Mesodermal cell (in vitro differentiated cells): ENCODE results near the gene ANKRD52.
A peak's percentile ranks its signal among the peaks of the same experiment; 100 is the strongest.
"Not testable (repeated sequence)": the region's sequence is repeated elsewhere in the genome, so short reads cannot be mapped to it uniquely, and the experiment has no call there.

Experiments
- H3K27ac ChIP-seq: 2 replicates; pipeline ENCODE4 v1.7.0; 2013; ENCODE audit warnings: mild to moderate bottlenecking, low read depth, low read length, moderate library complexity; ENCODE audit not compliant: severe bottlenecking
- H3K36me3 ChIP-seq: 2 replicates; pipeline ENCODE4 v1.7.1; 2013; ENCODE audit warnings: mild to moderate bottlenecking, low read length, moderate library complexity; ENCODE audit not compliant: control insufficient read depth, insufficient read depth
- H3K4me1 ChIP-seq: one replicate; pipeline ENCODE4 v1.7.1; 2013; ENCODE audit warnings: mild to moderate bottlenecking, low read length; ENCODE audit not compliant: insufficient read depth, control insufficient read depth, poor library complexity, severe bottlenecking
- H3K4me3 ChIP-seq: 2 replicates; pipeline ENCODE4 v1.7.0; 2013; ENCODE audit warnings: low read length, control low read depth, mild to moderate bottlenecking; ENCODE audit not compliant: insufficient read depth, poor library complexity, severe bottlenecking; ENCODE audit errors: extremely low read depth
- H3K9me3 ChIP-seq: 2 replicates; pipeline ENCODE4 v1.7.1; 2013; ENCODE audit warnings: mild to moderate bottlenecking, low read length, moderate library complexity; ENCODE audit not compliant: control insufficient read depth
- WGBS, 2 experiments: methylation state at CpG; one replicate each; pipeline ENCODE4 v1.1.5; 2013; ENCODE audit warnings: missing lambda C conversion rate in 2 of 2; ENCODE audit not compliant: insufficient coverage in 2 of 2; 5-methylcytosine and 5-hydroxymethylcytosine counted together

Gene ANKRD52

DNA sequence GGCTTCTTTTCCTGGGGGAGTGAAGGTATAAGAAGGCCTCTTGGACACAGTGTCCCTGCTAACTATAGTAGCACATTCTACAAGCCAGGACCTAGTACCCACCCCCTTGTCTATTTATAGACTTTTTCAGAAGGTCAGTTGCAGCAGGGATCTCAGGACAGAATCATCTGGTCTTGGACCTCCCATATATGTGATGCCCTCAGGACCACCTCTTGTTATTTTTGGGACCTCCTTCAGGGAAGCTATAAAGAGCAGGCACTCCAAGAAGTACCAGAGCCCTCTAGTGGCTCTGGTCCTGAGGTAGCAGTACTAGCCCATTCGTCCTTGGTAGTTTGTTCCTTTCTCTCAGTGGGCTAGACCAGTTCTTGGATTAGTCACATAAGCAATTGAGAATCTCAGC, 12.8 kb upstream of the ANKRD52 start:
- peaks cover 65% of the 10 kb centered on the region for H3K36me3 ChIP-seq
- no peaks in the 10 kb centered on the region for H3K9me3 ChIP-seq
- H3K4me1 ChIP-seq, result peaks cover 4% of the 10 kb centered on the region
- 40 to 60% methylated on average over 1 of the region's 1 CpG for WGBS, 2 experiments
- no peak overlapping the region for H3K4me3 ChIP-seq
- H3K27ac ChIP-seq, result no peak overlapping the region

DNA sequence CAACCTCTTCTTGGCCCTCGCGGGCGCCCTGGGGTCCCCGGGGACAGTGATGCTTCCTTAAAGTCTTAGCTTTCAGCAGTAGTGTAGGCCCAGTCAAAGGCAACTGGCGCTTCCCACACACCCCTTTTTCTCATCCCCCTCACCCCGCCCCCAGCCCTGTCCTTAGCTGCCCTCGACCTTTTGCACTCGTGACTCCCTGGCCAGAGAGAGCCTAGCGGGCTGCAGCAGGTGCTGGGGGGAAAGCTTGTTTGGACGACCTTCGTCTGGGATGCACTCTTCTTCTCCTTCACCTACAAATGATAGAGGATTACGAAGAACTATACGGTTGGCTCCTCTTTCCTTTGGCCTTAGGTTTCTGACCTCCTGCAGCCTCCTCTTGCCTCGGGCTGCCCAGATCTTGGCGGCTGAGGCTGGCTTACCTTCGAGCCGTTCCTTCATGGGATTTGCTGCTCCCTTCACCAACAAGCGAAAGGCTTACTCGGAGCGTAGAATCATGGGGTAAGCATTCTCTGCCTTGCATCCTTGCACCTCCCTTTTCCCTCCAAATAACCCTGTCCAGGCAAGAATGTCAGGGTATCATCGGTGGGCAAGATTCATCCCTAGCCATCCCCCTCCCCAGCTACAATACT, 9.4 kb upstream of the ANKRD52 start:
- 38% methylated on average over 9 to 15 of the region's 21 CpGs for WGBS, 2 experiments
- Histone ChIP-seq H3K4me3 (peak overlapping the region; percentile 64), H3K27ac (peak overlapping the region; percentile 95), H3K4me1 (peaks cover 4% of the 10 kb centered on the region), H3K9me3 (no peaks in the 10 kb centered on the region), H3K36me3 (peaks cover 32% of the 10 kb centered on the region)

DNA sequence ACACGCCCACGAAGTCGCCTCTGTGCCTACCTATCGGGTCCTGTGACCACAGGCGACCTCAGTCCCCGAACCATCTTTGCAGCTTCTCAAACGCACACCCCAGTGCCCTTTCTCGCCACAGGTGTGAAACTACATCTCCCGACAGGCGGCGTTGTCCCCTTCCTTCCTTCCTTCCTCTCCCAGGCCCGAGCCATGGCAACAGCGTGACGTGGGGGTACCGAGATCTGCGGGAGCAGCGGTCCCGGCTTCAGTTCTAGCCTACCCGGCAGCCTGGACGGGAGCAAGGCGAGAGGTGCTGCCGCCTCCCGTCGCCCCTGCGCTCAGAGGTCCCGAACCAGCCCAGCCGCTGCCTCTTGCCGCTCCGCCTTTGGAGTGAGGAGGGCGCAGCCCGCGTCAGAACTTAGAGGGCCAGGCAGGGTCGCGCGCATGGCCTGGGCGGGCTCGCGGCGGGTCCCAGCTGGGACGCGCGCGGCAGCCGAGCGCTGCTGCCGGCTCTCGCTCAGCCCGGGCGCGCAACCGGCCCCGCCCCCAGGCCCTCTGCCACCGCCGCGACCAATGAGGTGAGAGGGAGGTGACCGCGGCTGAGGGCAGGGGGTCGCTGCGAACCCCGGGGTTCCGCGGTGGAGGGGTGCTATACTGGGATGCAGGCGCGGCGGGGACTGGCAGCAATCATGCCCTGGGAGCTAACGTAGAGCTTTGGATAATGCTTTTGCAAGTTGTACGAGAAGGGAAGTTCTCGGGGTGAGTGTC, 8.7 kb upstream of the ANKRD52 start, which contains the start of gene COQ10A:
Gene COQ10A, plus strand, starts transcription at position 250 of the 750 bp plus-strand sequence. Its CDS starts 177 bp downstream, at position 427.
- peak within 1 kb of the TSS; percentile 64 for H3K4me3 ChIP-seq
- H3K4me1 ChIP-seq, result peaks cover 4% of the 10 kb centered on the region
- H3K27ac ChIP-seq, result peak within 1 kb of the TSS; percentile 95
- WGBS, 2 experiments, result 0 to 1% methylated on average over 56 to 64 of the region's 68 CpGs
- no peaks in the 10 kb centered on the region for H3K9me3 ChIP-seq
- peaks cover 25% of the 10 kb centered on the region for H3K36me3 ChIP-seq

GRCh38 chr12:56266068-56266692, 8.0 kb upstream of the ANKRD52 start:
- H3K4me1 ChIP-seq, H3K9me3 ChIP-seq: not testable (repeated sequence)
- WGBS, 2 experiments, result 59 to 72% methylated on average over 9 to 13 of the region's 16 CpGs
- peaks cover 20% of the 10 kb centered on the region for H3K36me3 ChIP-seq
- peak overlapping the region; percentile 64 for H3K4me3 ChIP-seq
- peak overlapping the region; percentile 95 for H3K27ac ChIP-seq

DNA sequence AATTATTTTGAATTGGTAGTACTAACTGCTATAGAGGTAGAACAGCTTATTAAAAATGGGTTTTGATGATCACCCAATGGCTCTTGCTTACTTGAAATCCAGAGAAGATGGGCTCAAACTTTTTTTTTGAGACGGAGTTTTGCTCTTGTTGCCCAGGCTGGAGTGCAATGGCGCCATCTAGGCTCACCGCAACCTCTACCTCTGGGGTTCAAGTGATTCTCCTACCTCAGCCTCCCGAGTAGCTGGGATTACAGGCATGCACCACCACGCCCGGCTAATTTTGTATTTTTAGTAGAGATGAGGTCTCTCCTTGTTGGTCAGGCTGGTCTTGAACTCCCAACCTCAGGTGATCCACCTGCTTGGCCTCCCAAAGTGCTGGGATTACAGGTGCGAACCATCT, 4.8 kb upstream of the ANKRD52 start:
- WGBS, 2 experiments, result 86 to 96% methylated on average over 3 to 5 of the region's 7 CpGs
- H3K27ac ChIP-seq, H3K9me3 ChIP-seq, H3K4me3 ChIP-seq, H3K36me3 ChIP-seq, H3K4me1 ChIP-seq: not testable (repeated sequence)

DNA sequence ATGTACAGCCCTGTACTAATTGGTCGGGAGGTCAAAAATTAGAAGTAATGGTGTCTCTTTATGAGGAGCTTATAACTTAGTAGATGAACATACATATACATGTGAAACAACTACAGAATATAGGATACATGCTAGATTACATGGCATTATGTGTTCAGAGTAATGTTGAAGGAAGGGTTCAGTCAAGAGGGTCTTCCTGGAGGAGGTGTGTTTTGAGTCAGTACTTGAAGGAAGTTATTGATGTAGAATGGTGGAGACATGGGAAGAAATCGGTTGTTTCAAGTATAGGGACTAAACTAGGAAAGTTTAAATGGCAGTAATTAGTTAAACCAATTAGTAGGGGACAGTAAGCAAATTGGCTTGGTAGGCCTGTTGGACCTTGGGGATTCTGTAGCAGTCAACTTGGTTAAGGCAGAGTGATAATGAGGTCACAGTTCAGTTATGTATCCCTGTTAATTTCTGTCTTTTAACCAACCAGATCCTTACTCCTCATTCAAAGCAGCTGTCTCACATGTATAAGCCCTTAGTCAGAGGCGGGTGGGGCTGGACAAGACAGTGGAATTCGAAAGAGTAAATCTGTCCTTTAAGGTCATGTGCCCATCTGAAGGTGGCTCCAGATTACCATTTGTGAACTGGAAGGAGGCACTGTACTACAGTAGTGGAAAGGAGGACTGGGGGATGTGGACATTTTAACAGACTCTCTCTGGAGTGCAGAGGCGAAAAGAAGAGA, 3.5 kb upstream of the ANKRD52 start:
- Histone ChIP-seq H3K36me3 (peaks cover 6% of the 10 kb centered on the region), H3K4me3 (no peak overlapping the region), H3K27ac (peak overlapping the region; percentile 68), H3K9me3 (no peaks in the 10 kb centered on the region), H3K4me1 (peaks cover 7% of the 10 kb centered on the region)
- 92 to 93% methylated on average over 3 to 4 of the region's 5 CpGs for WGBS, 2 experiments

GRCh38 chr12:56260921-56261320, 2.7 kb upstream of the ANKRD52 start:
- Histone ChIP-seq H3K27ac (no peak overlapping the region), H3K4me3 (no peak overlapping the region), H3K36me3 (peaks cover 13% of the 10 kb centered on the region), H3K4me1 (peaks cover 11% of the 10 kb centered on the region), H3K9me3 (no peaks in the 10 kb centered on the region)
- 100% methylated on average over 3 of the region's 3 CpGs; no CpG with 5 or more reads in 1 of the 2 experiments for WGBS, 2 experiments

GRCh38 chr12:56260380-56260779, 2.2 kb upstream of the ANKRD52 start:
- Histone ChIP-seq H3K9me3 (no peaks in the 10 kb centered on the region), H3K4me3 (no peak overlapping the region), H3K27ac (no peak overlapping the region), H3K4me1 (peaks cover 11% of the 10 kb centered on the region), H3K36me3 (peaks cover 19% of the 10 kb centered on the region)
- WGBS, 2 experiments, result 96 to 97% methylated on average over 5 to 7 of the region's 8 CpGs

DNA sequence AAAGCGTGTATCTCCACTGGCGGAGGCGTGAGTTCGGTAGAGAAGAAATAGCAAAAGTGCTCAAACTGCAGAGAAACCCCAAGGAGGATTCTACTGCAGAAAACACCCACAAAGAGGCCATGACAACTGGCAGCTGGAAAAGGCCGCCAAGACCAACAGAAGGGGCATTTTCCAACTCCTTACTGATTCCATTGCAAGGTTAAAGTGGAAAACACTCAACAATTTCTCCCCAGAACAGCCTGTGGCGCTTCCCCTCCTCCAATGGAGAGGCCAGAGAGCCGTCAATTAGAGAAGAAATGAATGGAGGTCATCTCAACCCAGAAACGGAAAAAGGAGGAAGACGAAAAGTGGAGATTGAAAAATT, 618 bp upstream of the ANKRD52 start:
- no peaks in the 10 kb centered on the region for H3K9me3 ChIP-seq
- no peak overlapping the region for H3K27ac ChIP-seq
- 34 to 54% methylated on average over 4 to 6 of the region's 9 CpGs for WGBS, 2 experiments
- H3K36me3 ChIP-seq, result peaks cover 35% of the 10 kb centered on the region
- H3K4me3 ChIP-seq, result peak overlapping the region; percentile 99
- H3K4me1 ChIP-seq, result peaks cover 11% of the 10 kb centered on the region

- Histone ChIP-seq H3K4me3 (peak overlapping the region; percentile 99), H3K27ac (peak overlapping the region; percentile 59), H3K9me3 (no peaks in the 10 kb centered on the region), H3K4me1 (peaks cover 11% of the 10 kb centered on the region), H3K36me3 (peaks cover 47% of the 10 kb centered on the region)
- 1% methylated on average over 16 to 24 of the region's 27 CpGs for WGBS, 2 experiments
Observed at GRCh38 chr12:56257491-56258067, 605 bp downstream of the ANKRD52 start.
